GM12872 (cell line): Measurements from ENCODE around the gene UTS2R.

ENCODE experiments used
- TF ChIP-seq, protein P1 (sequence below): IDR thresholded peaks from 3 replicates; pipeline ENCODE4 v1.5.1; 2011; ENCODE audit warnings: low read depth, mild to moderate bottlenecking, low read length, moderate library complexity; ENCODE audit not compliant: insufficient read depth

Gene UTS2R

DNA sequence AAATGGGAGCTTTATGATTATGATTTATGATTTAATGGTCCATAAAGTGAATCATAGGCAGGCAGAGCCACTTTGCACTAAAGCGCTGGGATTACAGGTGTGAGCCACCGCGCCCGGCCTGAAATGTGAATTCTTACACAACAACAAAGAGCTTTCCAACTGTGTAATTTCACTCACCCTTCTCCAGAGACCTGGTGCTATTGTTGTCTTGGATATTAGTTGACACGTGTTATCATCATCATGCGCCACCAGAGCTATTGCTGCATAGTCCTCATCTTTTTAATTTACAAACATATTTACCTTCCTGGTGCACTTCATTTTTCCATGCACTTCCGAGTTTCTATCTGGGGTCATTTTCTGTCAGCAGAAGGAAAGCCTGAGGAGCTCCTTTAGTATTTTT, 4.8 kb upstream of the UTS2R start:
- TF ChIP-seq, protein P1, sequence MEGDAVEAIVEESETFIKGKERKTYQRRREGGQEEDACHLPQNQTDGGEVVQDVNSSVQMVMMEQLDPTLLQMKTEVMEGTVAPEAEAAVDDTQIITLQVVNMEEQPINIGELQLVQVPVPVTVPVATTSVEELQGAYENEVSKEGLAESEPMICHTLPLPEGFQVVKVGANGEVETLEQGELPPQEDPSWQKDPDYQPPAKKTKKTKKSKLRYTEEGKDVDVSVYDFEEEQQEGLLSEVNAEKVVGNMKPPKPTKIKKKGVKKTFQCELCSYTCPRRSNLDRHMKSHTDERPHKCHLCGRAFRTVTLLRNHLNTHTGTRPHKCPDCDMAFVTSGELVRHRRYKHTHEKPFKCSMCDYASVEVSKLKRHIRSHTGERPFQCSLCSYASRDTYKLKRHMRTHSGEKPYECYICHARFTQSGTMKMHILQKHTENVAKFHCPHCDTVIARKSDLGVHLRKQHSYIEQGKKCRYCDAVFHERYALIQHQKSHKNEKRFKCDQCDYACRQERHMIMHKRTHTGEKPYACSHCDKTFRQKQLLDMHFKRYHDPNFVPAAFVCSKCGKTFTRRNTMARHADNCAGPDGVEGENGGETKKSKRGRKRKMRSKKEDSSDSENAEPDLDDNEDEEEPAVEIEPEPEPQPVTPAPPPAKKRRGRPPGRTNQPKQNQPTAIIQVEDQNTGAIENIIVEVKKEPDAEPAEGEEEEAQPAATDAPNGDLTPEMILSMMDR = no peak

DNA sequence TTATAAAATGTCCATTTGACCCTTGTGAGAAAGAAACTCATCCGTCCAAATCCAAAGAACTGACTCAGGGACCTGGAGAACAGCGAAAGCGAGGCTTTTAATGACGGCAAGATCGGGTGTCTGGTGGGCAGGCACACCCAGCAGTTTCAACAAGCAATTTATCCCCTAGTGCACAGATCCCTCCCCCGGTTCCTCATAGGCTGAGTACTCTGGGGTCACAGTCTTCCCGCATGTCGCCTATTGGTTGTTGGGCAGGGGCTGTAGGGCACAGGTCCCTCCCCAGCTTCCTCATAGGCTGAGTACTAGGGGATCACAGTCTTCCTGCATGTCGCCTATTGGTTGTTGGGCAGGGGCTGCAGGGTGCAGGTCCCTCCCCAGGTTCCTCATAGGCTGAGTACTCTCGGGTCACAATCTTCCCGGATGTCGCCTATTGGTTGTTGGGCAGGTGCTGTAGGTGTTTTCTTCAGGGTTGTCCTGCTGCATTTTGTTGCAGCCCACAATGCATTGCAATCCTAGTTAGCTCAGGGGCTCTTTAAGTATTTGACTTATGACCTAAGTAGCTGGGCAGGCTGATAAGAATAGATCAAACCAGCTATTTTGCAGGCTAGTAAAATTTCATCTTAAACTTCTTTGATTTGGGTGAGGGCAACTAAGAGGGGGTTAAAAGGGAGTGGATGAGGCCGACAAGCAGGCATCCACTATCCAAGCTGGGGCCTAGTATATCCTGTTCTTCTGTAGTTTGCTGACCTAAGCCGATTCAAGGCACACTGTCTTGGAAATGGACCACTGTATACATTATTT, 3.6 kb upstream of the UTS2R start:
- TF ChIP-seq, protein P1 = no peak

DNA sequence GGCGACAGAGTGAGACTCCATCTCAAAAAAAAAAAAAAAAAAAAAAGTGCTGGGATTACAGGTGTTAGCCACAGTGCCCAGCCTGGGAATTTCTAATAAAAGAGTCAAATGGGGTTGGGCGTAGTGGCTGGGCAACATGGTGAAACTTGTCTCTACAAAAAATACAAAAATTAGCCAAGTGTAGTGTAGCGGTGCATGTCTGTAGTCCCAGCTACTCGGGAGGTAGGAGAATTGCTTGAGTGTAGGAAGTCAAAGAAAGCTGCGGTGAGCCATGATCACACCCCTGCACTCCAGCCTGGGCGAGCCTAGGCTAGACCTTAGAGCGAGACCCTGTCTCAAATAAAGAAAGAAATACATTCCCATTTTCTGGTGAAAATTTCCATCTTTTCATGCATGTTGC, 2.4 kb upstream of the UTS2R start:
- TF ChIP-seq, protein P1 = no peak

DNA sequence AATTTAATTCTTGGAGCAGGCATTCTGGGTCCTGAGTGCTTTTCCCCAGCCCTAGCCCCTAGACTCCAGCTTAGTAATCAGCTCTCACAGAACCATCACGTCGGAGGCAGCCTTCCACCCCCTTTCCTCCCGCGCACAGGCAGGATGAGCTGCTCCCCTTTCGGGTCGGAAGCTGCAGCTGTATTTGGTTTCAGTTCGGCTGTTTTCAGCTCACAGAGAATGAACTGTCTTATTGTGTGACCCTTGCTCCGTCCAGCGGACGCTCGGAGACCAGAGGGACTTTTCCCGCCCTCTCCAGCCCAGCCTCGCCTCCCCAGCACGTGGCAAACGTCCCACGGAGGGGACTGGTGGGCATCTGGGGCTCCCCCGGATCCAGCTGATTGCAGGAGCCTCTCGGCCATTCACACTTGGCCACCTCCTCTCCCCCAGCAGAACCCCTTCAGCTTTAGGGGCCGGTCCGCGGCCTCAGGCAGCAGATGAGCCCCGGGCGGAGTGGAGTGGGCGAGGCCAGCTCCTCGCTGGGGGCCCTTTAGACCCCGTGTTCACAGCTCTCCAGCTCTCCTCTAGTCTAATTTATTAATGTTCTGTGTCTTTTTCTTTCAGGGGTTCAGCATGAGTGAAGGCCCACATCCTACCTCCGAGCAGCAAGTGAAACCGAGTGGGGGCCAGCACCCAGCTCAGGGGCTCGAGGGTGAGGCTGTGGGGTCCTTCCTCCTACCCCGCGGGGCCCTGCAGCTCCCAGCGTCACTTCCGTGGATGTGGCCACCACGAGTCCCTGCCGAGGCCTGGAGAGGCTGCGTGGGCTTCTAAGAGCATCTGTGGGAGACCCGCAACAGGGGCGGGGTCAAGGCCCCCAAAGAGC, 863 bp upstream of the UTS2R start:
- TF ChIP-seq, protein P1 = no peak

DNA sequence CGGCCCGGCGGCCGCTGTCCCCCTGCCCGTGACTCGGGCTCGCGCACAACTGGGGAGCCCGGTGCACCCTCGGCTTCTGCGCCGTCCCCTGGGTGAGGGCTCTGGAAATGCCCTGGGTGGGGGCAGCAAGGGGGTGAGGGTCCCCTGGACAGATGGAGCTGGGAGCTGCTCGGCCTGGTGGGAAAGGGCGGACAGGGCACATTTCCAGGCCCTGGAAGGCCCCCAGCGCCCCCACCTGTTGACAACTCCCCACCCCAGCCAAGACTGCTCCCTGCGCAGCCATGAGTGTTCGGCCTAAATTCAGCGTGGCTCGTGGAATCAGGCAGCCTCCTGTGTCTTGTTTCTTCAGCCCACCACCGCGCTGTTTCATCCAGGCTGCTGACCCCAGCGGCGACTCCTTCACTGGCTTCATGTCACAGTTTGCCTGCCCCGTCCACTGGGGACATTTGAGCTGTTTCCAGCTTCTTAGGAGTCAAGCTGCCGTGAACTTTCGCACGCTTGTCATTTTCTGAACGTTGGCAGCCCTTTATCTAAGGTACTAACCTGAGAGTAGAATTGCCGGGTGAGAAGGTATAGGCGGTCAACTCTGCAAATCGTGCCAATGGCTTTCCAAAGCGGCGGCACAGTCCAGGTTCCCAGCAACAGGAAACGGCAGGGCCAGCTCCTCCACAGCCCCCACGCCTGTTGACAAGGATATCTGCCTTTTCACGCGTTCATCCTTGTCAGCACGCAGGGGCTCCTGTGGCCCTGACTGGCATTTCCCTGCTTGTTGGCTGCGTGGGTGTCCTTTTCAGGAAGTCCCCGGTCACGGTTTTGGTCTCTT, 895 bp downstream of the UTS2R start:
- TF ChIP-seq, protein P1 = no peak

DNA sequence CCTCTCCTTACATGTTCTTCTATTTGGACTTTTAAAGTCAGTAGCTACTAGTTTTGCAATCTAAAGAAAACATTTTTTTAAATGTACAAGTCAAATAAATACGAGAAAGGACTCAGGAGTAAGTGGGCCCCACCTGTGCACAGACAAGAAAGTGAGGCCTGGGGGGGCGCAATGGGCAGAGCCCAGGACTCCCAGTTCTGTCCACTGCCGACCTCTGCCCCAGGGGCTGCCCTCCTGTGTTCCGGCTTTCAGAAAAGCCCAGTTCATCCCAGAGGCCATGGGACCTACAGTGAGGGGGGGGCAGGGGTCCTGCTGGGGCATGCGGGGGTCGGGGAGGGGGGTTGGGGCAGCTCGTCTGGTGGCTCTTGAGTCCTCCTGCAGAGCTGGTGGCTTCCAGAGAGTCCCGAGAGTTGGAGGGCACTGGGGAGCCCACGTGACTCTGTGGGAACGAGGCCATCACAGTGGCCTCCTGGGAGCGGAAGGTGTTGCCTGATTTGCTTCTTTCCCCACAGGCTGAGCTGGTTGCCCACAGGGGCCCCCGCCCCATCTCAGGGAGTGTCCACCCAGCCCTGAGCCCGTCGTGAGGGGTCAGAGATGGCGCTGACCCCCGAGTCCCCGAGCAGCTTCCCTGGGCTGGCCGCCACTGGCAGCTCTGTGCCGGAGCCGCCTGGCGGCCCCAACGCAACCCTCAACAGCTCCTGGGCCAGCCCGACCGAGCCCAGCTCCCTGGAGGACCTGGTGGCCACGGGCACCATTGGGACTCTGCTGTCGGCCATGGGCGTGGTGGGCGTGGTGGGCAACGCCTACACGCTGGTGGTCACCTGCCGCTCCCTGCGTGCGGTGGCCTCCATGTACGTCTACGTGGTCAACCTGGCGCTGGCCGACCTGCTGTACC, 2.4 kb downstream of the UTS2R start:
- TF ChIP-seq, protein P1 = no peak
